Trophoblast cell (in vitro differentiated cells and primary cell): Measurements from ENCODE around the gene GSX2.

Source experiments
- DNase-seq, 2 donors: peaks; one replicate each; pipeline ENCODE4 v3.0.0-alpha.2; 2016
- H2AFZ ChIP-seq: 2 replicates; pipeline ENCODE4 v1.6.1; 2013; ENCODE audit warnings: low read length, moderate library complexity, mild to moderate bottlenecking; ENCODE audit not compliant: insufficient read depth, poor library complexity
- H2AK5ac ChIP-seq: 2 replicates; pipeline ENCODE4 v1.6.1; 2013; ENCODE audit warnings: mild to moderate bottlenecking, low read length
- H2BK120ac ChIP-seq: 2 replicates; pipeline ENCODE4 v1.6.1; 2013; ENCODE audit warnings: low read length, mild to moderate bottlenecking, moderate library complexity; ENCODE audit not compliant: insufficient read depth, poor library complexity
- H2BK12ac ChIP-seq: 2 replicates; pipeline ENCODE4 v1.6.1; 2013; ENCODE audit warnings: mild to moderate bottlenecking, low read length, moderate library complexity
- H2BK5ac ChIP-seq: 2 replicates; pipeline ENCODE4 v1.6.1; 2013; ENCODE audit warnings: low read length, low read depth, moderate library complexity, mild to moderate bottlenecking; ENCODE audit not compliant: poor library complexity
- H3K14ac ChIP-seq: 2 replicates; pipeline ENCODE4 v1.6.1; 2013; ENCODE audit warnings: mild to moderate bottlenecking, low read length
- H3K18ac ChIP-seq: 2 replicates; pipeline ENCODE4 v1.6.1; 2013; ENCODE audit warnings: mild to moderate bottlenecking, low read length
- H3K23ac ChIP-seq: 2 replicates; pipeline ENCODE4 v1.6.1; 2013; ENCODE audit warnings: low read length
- H3K27ac ChIP-seq: 2 replicates; pipeline ENCODE4 v1.5.1; 2013; ENCODE audit warnings: low read depth, mild to moderate bottlenecking, inconsistent platforms, low read length, moderate library complexity
- H3K27me3 ChIP-seq: 2 replicates; pipeline ENCODE4 v1.6.1; 2013; ENCODE audit warnings: inconsistent platforms, mild to moderate bottlenecking, low read length, moderate library complexity; ENCODE audit not compliant: insufficient read depth
- H3K36me3 ChIP-seq, 2 experiments: 1 replicate in 1 of 2; 2 replicates in 1 of 2; pipeline ENCODE4 v1.6.1; 2013; ENCODE audit warnings: low read length in 2 of 2, mild to moderate bottlenecking in 2 of 2, moderate library complexity in 1 of 2; ENCODE audit not compliant: insufficient read depth in 2 of 2, control insufficient read depth in 1 of 2
- H3K4ac ChIP-seq: 2 replicates; pipeline ENCODE4 v1.6.1; 2013; ENCODE audit warnings: low read depth, mild to moderate bottlenecking, low read length, moderate library complexity
- H3K4me1 ChIP-seq, 2 experiments: 1 replicate in 1 of 2; 2 replicates in 1 of 2; pipeline ENCODE4 v1.6.1; 2013; ENCODE audit warnings: low read length in 2 of 2, mild to moderate bottlenecking in 2 of 2, moderate library complexity in 1 of 2; ENCODE audit not compliant: insufficient read depth in 2 of 2, control insufficient read depth in 1 of 2
- H3K4me2 ChIP-seq: 2 replicates; pipeline ENCODE4 v1.6.1; 2013; ENCODE audit warnings: inconsistent platforms, mild to moderate bottlenecking, low read length, moderate library complexity
- H3K4me3 ChIP-seq: 2 replicates; pipeline ENCODE4 v1.5.1; 2013; ENCODE audit warnings: mild to moderate bottlenecking, low read depth, low read length, inconsistent platforms
- H3K79me1 ChIP-seq: one replicate; pipeline ENCODE4 v1.6.1; 2013; ENCODE audit warnings: low read length
- H3K79me2 ChIP-seq: 2 replicates; pipeline ENCODE4 v1.6.1; 2013; ENCODE audit warnings: low read length, mild to moderate bottlenecking; ENCODE audit not compliant: control insufficient read depth, insufficient read depth, poor library complexity
- H3K9ac ChIP-seq: 2 replicates; pipeline ENCODE4 v1.6.1; 2013; ENCODE audit warnings: mild to moderate bottlenecking, low read length
- H3K9me3 ChIP-seq: 2 replicates; pipeline ENCODE4 v1.6.1; 2013; ENCODE audit warnings: low read depth, mild to moderate bottlenecking, control low read depth, inconsistent platforms, low read length; ENCODE audit not compliant: insufficient read depth
- H4K12ac ChIP-seq: 2 replicates; pipeline ENCODE4 v1.6.1; 2013; ENCODE audit warnings: low read depth, mild to moderate bottlenecking, low read length, moderate library complexity
- H4K8ac ChIP-seq: 2 replicates; pipeline ENCODE4 v1.6.1; 2013; ENCODE audit warnings: low read depth, mild to moderate bottlenecking, low read length, moderate library complexity
- H4K91ac ChIP-seq: one replicate; pipeline ENCODE4 v1.6.1; 2013; ENCODE audit warnings: low read depth, mild to moderate bottlenecking, low read length, moderate library complexity
- WGBS: extraction: QIAGEN DNeasy Blood & Tissue Kit; methylation state at CpG from one replicate; pipeline ENCODE4 v1.1.7; 2013; ENCODE audit warnings: missing lambda C conversion rate; ENCODE audit not compliant: insufficient read length, insufficient coverage; ENCODE audit errors: extremely low coverage; 5-methylcytosine and 5-hydroxymethylcytosine counted together

GSX2 gene

GRCh38 chr4:54066718-54067129 is 33.2 kb upstream of the GSX2 start:
- Histone ChIP-seq H3K9ac (no peak overlapping the region), H3K4me2 (no peak overlapping the region), H2BK5ac (no peak overlapping the region), H3K4ac (no peak overlapping the region), H4K12ac (no peak overlapping the region), H3K36me3 (no peaks in the 10 kb centered on the region), H2AFZ (no peak overlapping the region), H3K4me3 (no peak overlapping the region), H3K18ac (peak overlapping the region; percentile 14), H3K79me2 (peaks cover 8% of the 10 kb centered on the region), H3K27ac (peak overlapping the region; percentile 28), H2AK5ac (no peak overlapping the region), H4K91ac (peak overlapping the region; percentile 26), H3K4me1 (peaks cover 7 to 19% of the 10 kb centered on the region in 2 experiments), H3K79me1 (peaks cover 14% of the 10 kb centered on the region), H3K9me3 (no peaks in the 10 kb centered on the region), H3K27me3 (no peaks in the 10 kb centered on the region), H2BK120ac (peak overlapping the region; percentile 20), H2BK12ac (peak overlapping the region; percentile 42), H3K23ac (no peak overlapping the region), H3K14ac (peak overlapping the region; percentile 29), H4K8ac (no peak overlapping the region)
- WGBS, result no CpG with 5 or more reads among the region's 2 CpGs
- DNase-seq, result peak; percentile 42 to 53

DNA sequence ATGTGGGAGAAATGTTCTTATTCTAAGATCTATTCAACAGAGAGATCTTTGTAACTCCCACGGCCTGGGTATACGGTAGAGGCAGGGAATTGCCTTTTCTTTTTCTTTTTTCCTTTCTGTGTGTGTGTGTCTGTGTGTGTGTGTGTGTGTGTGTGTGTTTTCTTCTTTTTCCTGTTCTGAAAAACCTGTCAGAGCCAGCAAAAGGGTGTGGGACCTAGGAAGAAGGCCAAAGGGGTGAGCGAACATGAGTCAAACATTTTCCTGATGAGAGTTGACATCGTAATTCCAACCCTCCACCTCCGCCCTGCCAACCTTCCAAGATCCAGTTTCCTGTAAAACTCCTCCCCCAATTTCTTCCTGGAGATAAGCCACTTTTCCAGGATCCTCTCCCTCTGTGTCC is 32.8 kb upstream of the GSX2 start:
- H2BK120ac ChIP-seq, result no peak overlapping the region
- no peak overlapping the region for H4K8ac ChIP-seq
- peak; percentile 80 to 82 for DNase-seq
- no peaks in the 10 kb centered on the region for H3K36me3 ChIP-seq
- no peaks in the 10 kb centered on the region for H3K27me3 ChIP-seq
- H3K4me3 ChIP-seq, result no peak overlapping the region
- H2AK5ac ChIP-seq, result no peak overlapping the region
- H4K12ac ChIP-seq, result no peak overlapping the region
- no peak overlapping the region for H3K4ac ChIP-seq
- no peak overlapping the region for H3K23ac ChIP-seq
- WGBS, result no CpG with 5 or more reads among the region's 5 CpGs
- no peak overlapping the region for H2BK5ac ChIP-seq
- peaks cover 8% of the 10 kb centered on the region for H3K79me2 ChIP-seq
- H3K27ac ChIP-seq, result peak overlapping the region; percentile 28
- peak overlapping the region; percentile 17 for H2BK12ac ChIP-seq
- no peak overlapping the region for H2AFZ ChIP-seq
- H3K18ac ChIP-seq, result no peak overlapping the region
- H3K14ac ChIP-seq, result no peak overlapping the region
- H3K4me2 ChIP-seq, result no peak overlapping the region
- no peak overlapping the region for H4K91ac ChIP-seq
- H3K9me3 ChIP-seq, result no peaks in the 10 kb centered on the region
- H3K9ac ChIP-seq, result no peak overlapping the region
- H3K4me1 ChIP-seq, result peaks cover 7 to 19% of the 10 kb centered on the region in 2 experiments
- H3K79me1 ChIP-seq, result peaks cover 14% of the 10 kb centered on the region

DNA sequence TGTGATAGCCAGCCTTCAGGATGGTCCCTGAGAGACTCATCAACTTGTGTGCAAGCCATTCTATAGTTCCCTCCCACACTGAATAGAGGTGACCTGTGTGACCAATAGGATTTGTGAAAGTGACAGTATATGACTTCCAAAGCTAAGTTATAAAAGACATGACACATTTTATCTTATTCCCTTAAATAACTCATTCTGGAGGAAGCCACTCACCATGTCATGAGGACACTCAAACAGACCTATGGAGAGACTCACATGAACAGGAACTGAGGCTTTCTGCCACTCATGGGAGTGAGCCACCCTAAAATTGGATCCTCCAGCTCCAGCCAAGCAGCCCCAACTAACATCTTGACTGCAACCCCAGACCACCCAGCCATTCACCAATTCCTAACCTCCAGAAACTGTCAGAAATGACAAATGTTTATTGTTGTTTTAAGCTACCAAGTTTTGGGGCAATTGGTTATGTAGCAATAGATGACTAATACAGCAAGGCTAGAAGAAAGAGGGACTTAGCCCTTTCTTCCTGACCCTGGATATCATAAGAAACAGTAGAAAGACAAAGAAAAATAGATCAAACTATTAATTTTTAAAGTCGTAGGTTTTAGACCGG is 26.6 kb upstream of the GSX2 start:
- Histone ChIP-seq H3K9ac (no peak overlapping the region), H3K23ac (no peak overlapping the region), H2AFZ (no peak overlapping the region), H2BK12ac (peak overlapping the region; percentile 44), H3K27ac (no peak overlapping the region), H4K91ac (no peak overlapping the region), H2AK5ac (no peak overlapping the region), H3K4me1 (peaks cover 0 to 2% of the 10 kb centered on the region in 2 experiments), H2BK120ac (no peak overlapping the region), H3K9me3 (no peaks in the 10 kb centered on the region), H3K4me2 (no peak overlapping the region), H2BK5ac (no peak overlapping the region), H3K4ac (no peak overlapping the region), H3K79me1 (no peaks in the 10 kb centered on the region), H4K12ac (no peak overlapping the region), H3K27me3 (no peaks in the 10 kb centered on the region), H4K8ac (no peak overlapping the region), H3K14ac (no peak overlapping the region), H3K18ac (no peak overlapping the region), H3K36me3 (no peaks in the 10 kb centered on the region), H3K4me3 (no peak overlapping the region), H3K79me2 (no peaks in the 10 kb centered on the region)
- DNase-seq, result no peak
- WGBS, result no CpG with 5 or more reads among the region's 2 CpGs

DNA sequence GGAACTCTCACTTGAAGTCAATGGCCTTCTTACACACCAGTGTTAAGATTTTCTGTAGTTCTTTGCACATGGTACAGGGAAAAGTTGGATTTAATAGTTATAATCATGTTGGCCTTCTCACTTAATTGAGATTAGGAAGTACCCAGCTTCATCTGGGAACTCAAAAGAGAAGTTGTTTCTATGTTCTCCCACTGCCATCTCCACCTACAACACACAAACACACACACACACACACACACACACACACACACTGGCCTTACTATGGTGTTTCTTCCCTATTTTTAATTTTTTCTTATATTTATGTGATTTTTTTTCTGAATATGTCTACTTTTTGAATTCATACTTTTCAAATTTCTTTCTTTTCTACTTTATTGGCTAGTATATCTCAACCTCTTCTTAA is 25.6 kb upstream of the GSX2 start:
- Histone ChIP-seq H2AFZ (no peak overlapping the region), H3K36me3 (no peaks in the 10 kb centered on the region), H3K9me3 (no peaks in the 10 kb centered on the region), H3K79me1 (no peaks in the 10 kb centered on the region), H2BK5ac (no peak overlapping the region), H3K27ac (no peak overlapping the region), H3K9ac (no peak overlapping the region), H3K27me3 (no peaks in the 10 kb centered on the region), H3K23ac (no peak overlapping the region), H2BK120ac (no peak overlapping the region), H4K8ac (no peak overlapping the region), H3K4me3 (no peak overlapping the region), H3K4me1 (peaks cover 0 to 2% of the 10 kb centered on the region in 2 experiments), H2AK5ac (no peak overlapping the region), H3K18ac (no peak overlapping the region), H3K79me2 (no peaks in the 10 kb centered on the region), H4K12ac (no peak overlapping the region), H4K91ac (no peak overlapping the region), H3K4me2 (no peak overlapping the region), H3K4ac (no peak overlapping the region), H3K14ac (no peak overlapping the region), H2BK12ac (no peak overlapping the region)
- no peak for DNase-seq
